ENCODE data around the gene MTUS2. TPM values are rescaled to one million over a fixed set of nuclear protein-coding genes. Genes with fewer than 3 reads are reported as not detected.

MTUS2 gene
- total RNA-seq, 1 experiment from 2014 or later, result 1.7 TPM

GRCh38 chr13:29111446-29111845, 291.3 kb downstream of the MTUS2 start:
- Mint-ChIP-seq H3K4me1 (ENCODE audit: low read depth, unreplicated experiment) (no peaks in the 10 kb centered on the region), H3K9me3 (ENCODE audit: unreplicated experiment) (no peaks in the 10 kb centered on the region), H3K27ac (ENCODE audit: unreplicated experiment) (no peak overlapping the region), H3K36me3 (ENCODE audit: insufficient read depth, unreplicated experiment) (no peaks in the 10 kb centered on the region), H3K27me3 (ENCODE audit: insufficient read depth, unreplicated experiment) (peaks cover 21% of the 10 kb centered on the region), H3K4me3 (ENCODE audit: unreplicated experiment) (no peak overlapping the region)
- TF ChIP-seq, protein P1, sequence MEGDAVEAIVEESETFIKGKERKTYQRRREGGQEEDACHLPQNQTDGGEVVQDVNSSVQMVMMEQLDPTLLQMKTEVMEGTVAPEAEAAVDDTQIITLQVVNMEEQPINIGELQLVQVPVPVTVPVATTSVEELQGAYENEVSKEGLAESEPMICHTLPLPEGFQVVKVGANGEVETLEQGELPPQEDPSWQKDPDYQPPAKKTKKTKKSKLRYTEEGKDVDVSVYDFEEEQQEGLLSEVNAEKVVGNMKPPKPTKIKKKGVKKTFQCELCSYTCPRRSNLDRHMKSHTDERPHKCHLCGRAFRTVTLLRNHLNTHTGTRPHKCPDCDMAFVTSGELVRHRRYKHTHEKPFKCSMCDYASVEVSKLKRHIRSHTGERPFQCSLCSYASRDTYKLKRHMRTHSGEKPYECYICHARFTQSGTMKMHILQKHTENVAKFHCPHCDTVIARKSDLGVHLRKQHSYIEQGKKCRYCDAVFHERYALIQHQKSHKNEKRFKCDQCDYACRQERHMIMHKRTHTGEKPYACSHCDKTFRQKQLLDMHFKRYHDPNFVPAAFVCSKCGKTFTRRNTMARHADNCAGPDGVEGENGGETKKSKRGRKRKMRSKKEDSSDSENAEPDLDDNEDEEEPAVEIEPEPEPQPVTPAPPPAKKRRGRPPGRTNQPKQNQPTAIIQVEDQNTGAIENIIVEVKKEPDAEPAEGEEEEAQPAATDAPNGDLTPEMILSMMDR (IDR thresholded peaks at IDR 0.05; ENCODE audit: insufficient read depth in 1 of 2, low read depth in 1 of 2, low read length in 1 of 2, severe bottlenecking in 1 of 2, unreplicated experiment in 1 of 2), result no peak
- POLR2A ChIA-PET, result no interaction called here
- H3K36me3 ChIP-seq (ENCODE audit: control insufficient read depth, insufficient read depth, low read length), result no peaks in the 10 kb centered on the region
- H3K27me3 ChIP-seq (replicated peaks; ENCODE audit: control insufficient read depth, insufficient read depth, low read length), result no peaks in the 10 kb centered on the region
- no TSS peak for BruUV-seq (replicated peaks)
- no peaks in the 10 kb centered on the region for H3K9me3 ChIP-seq
- H3K4me1 ChIP-seq, result no peaks in the 10 kb centered on the region
- no peak overlapping the region for H3K4me3 ChIP-seq (ENCODE audit: low read depth, low read length)
- intact Hi-C loops (cut with micrococcal nuclease; ENCODE audit: unreplicated experiment), result no loop called here
- no peak for DNase-seq
- CTCF ChIA-PET, result no interaction called here

GRCh38 chr13:29115842-29116241, 295.7 kb downstream of the MTUS2 start:
- no TSS peak for BruUV-seq (replicated peaks)
- TF ChIP-seq, protein P1 (IDR thresholded peaks at IDR 0.05; ENCODE audit: insufficient read depth in 1 of 2, low read depth in 1 of 2, low read length in 1 of 2, severe bottlenecking in 1 of 2, unreplicated experiment in 1 of 2), result no peak

GRCh38 chr13:29117663-29118062, 297.5 kb downstream of the MTUS2 start:
- no peaks in the 10 kb centered on the region for H3K36me3 Mint-ChIP-seq (ENCODE audit: insufficient read depth, unreplicated experiment)
- no peak for DNase-seq
- Histone ChIP-seq H3K27me3 (replicated peaks; ENCODE audit: control insufficient read depth, insufficient read depth, low read length) (no peaks in the 10 kb centered on the region), H3K36me3 (ENCODE audit: control insufficient read depth, insufficient read depth, low read length) (no peaks in the 10 kb centered on the region), H3K9me3 (no peaks in the 10 kb centered on the region), H3K4me3 (ENCODE audit: low read depth, low read length) (no peak overlapping the region), H3K4me1 (no peaks in the 10 kb centered on the region)
- CTCF ChIA-PET, result no interaction called here
- POLR2A ChIA-PET, result no interaction called here
- no peak overlapping the region for H3K27ac Mint-ChIP-seq (ENCODE audit: unreplicated experiment)
- no peak overlapping the region for H3K4me3 Mint-ChIP-seq (ENCODE audit: unreplicated experiment)
- peaks cover 12% of the 10 kb centered on the region for H3K27me3 Mint-ChIP-seq (ENCODE audit: insufficient read depth, unreplicated experiment)
- H3K4me1 Mint-ChIP-seq (ENCODE audit: low read depth, unreplicated experiment), result no peaks in the 10 kb centered on the region
- no peaks in the 10 kb centered on the region for H3K9me3 Mint-ChIP-seq (ENCODE audit: unreplicated experiment)
- intact Hi-C loops (cut with micrococcal nuclease; ENCODE audit: unreplicated experiment), result no loop called here
- TF ChIP-seq, protein P1 (IDR thresholded peaks at IDR 0.05; ENCODE audit: insufficient read depth in 1 of 2, low read depth in 1 of 2, low read length in 1 of 2, severe bottlenecking in 1 of 2, unreplicated experiment in 1 of 2), result no peak
- BruUV-seq (replicated peaks), result no TSS peak

More at GRCh38 chr13:29115842-29116241, 295.7 kb downstream of the MTUS2 start:
- POLR2A ChIA-PET, result no interaction called here
- Histone ChIP-seq H3K4me1 (no peaks in the 10 kb centered on the region), H3K36me3 (ENCODE audit: control insufficient read depth, insufficient read depth, low read length) (no peaks in the 10 kb centered on the region), H3K4me3 (ENCODE audit: low read depth, low read length) (no peak overlapping the region), H3K27me3 (replicated peaks; ENCODE audit: control insufficient read depth, insufficient read depth, low read length) (no peaks in the 10 kb centered on the region), H3K9me3 (no peaks in the 10 kb centered on the region)
- no peak for DNase-seq
- no peak overlapping the region for H3K27ac Mint-ChIP-seq (ENCODE audit: unreplicated experiment)
- intact Hi-C loops (cut with micrococcal nuclease; ENCODE audit: unreplicated experiment), result no loop called here
- H3K27me3 Mint-ChIP-seq (ENCODE audit: insufficient read depth, unreplicated experiment), result peaks cover 21% of the 10 kb centered on the region
- no peaks in the 10 kb centered on the region for H3K36me3 Mint-ChIP-seq (ENCODE audit: insufficient read depth, unreplicated experiment)
- H3K4me1 Mint-ChIP-seq (ENCODE audit: low read depth, unreplicated experiment), result no peaks in the 10 kb centered on the region
- H3K4me3 Mint-ChIP-seq (ENCODE audit: unreplicated experiment), result no peak overlapping the region
- CTCF ChIA-PET, result no interaction called here
- H3K9me3 Mint-ChIP-seq (ENCODE audit: unreplicated experiment), result no peaks in the 10 kb centered on the region
